ENCODE results near the gene ZCCHC24. TPM values are rescaled to one million over a fixed set of nuclear protein-coding genes. Genes with fewer than 3 reads are reported as not detected.

ZCCHC24 gene
- total and polyA plus RNA-seq, 2 donors (not counting 3 experiments of a cell fraction or from before 2014, with no cell fraction given): 5.2 to 8.4 TPM

- H3K4me2 ChIP-seq (ENCODE audit: insufficient read depth, low read length): no peak overlapping the region
- no peaks in the 10 kb centered on the region for H3K9me1 ChIP-seq (replicated peaks; ENCODE audit: control insufficient read depth, extremely low read depth, insufficient read depth, low read length)
- H3K9ac ChIP-seq (replicated peaks; ENCODE audit: extremely low read depth, insufficient read depth, low read length): no peak overlapping the region
- peaks cover 11% of the 10 kb centered on the region for H3K4me1 ChIP-seq (ENCODE audit: control insufficient read depth, extremely low read depth, insufficient read depth, low read length)
- no peak overlapping the region for H3K27ac ChIP-seq (ENCODE audit: insufficient read depth, low read depth, low read length)
- intact Hi-C loops (cut with micrococcal nuclease): no loop called here
- ChIA-PET POLR2A (no interaction called here), CTCF (interaction anchor here (1.1 kb wide), 1 partner anchor 9 kb away, joined by 4 read pairs; no protein-coding TSS in a partner anchor)
- no peaks in the 10 kb centered on the region for H4K20me1 ChIP-seq (replicated peaks; ENCODE audit: control insufficient read depth, extremely low read depth, insufficient read depth, low read length)
- no TSS peak for BruUV-seq (replicated peaks)
- no peaks in the 10 kb centered on the region for H3K79me2 ChIP-seq (ENCODE audit: control insufficient read depth, insufficient read depth, low read length)
- DNase-seq (ENCODE audit: low read depth, low spot score): no peak
- FAIRE-seq: no peak
- dilution Hi-C loops (cut with MboI; ENCODE audit: extremely low pct_ligation_motif_present, low sequenced_read_pairs): no loop called here
- no peak overlapping the region for H3K4me3 ChIP-seq (replicated peaks in 1 of 3; ENCODE audit: insufficient read depth in 1 of 3, low read depth in 1 of 3, low read length in 3 of 3)
- H2AFZ ChIP-seq (ENCODE audit: low read depth, low read length): no peak overlapping the region
- H3K36me3 ChIP-seq (ENCODE audit: control insufficient read depth in 2 of 2, extremely low read depth in 1 of 2, insufficient read depth in 2 of 2, low read length in 2 of 2): no peaks in the 10 kb centered on the region
- TF ChIP-seq MYC (IDR thresholded peaks at IDR 0.05; ENCODE audit: low read depth, low read length) (no peak), GATA2 (IDR thresholded peaks at IDR 0.05; ENCODE audit: insufficient read depth, insufficient read length, low read depth, low read length) (no peak), POLR2A (IDR thresholded peaks at IDR 0.05; ENCODE audit: low read depth, low read length) (no peak), CTCF (IDR thresholded peaks at IDR 0.05; ENCODE audit: extremely low read depth in 1 of 2, insufficient read depth in 1 of 2, low read depth in 1 of 2, low read length in 2 of 2) (no peak), JUN (IDR thresholded peaks at IDR 0.05; ENCODE audit: borderline replicate concordance, insufficient read depth, insufficient read length, low read depth) (no peak), POLR2AphosphoS5 (IDR thresholded peaks at IDR 0.05; ENCODE audit: insufficient read depth, low read depth, low read length) (no peak), MAX (IDR thresholded peaks at IDR 0.05; ENCODE audit: insufficient read depth, insufficient read length) (no peak), FOS (IDR thresholded peaks at IDR 0.05; ENCODE audit: borderline replicate concordance, insufficient read depth, low read length) (no peak), EZH2 (IDR thresholded peaks at IDR 0.05; ENCODE audit: borderline replicate concordance, low read depth, low read length, severe bottlenecking) (no peak)
- no peaks in the 10 kb centered on the region for H3K9me3 ChIP-seq (replicated peaks; ENCODE audit: control insufficient read depth, insufficient read depth, low read length)
- H3K27me3 ChIP-seq (ENCODE audit: control insufficient read depth in 2 of 2, insufficient read depth in 2 of 2, low read length in 2 of 2): no peaks in the 10 kb centered on the region
Measured at GRCh38 chr10:79409726-79410085, 35.7 kb downstream of the ZCCHC24 start.

Data from endothelial cell of umbilical vein (primary cell).